Measurements from ENCODE around the gene GOLGA7B. TPM values are rescaled to one million over a fixed set of nuclear protein-coding genes. Genes with fewer than 3 reads are reported as not detected.

The GOLGA7B gene
- total RNA-seq, 2 experiments from 2014 or later, result 1.5 to 4.3 TPM

DNA sequence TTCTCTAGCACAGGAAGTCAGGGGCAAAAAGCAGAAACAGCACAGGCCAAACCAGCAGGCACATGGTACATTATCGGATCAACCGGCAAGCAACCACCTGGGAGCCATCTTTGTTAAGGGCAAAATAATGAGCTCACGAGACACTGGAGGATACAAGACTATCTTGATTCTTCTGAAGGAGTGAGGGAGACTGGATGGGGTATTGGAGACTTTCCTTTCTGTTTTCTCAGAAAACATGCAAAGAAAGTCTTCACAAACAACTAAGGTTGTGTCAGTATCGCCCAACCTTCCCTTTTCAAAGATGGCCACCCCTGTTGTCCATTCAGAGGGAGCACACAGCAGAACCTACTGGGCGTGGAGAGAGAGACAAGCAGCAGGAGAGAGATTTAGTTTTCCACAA, 29.6 kb downstream of the GOLGA7B start:
- CTCF ChIA-PET, result interaction anchor here (1.4 kb wide), 1 partner anchor 10 kb away, joined by 4 read pairs; no protein-coding TSS in a partner anchor
- H3K27ac Mint-ChIP-seq, result no peak overlapping the region
- DNase-seq (no peak), ATAC-seq (no peak)
- H3K9me3 Mint-ChIP-seq (ENCODE audit: low read depth), result no peaks in the 10 kb centered on the region
- H3K4me1 Mint-ChIP-seq, result no peaks in the 10 kb centered on the region
- H3K27me3 Mint-ChIP-seq, result peaks cover 3% of the 10 kb centered on the region
- no peaks in the 10 kb centered on the region for H3K36me3 Mint-ChIP-seq
- no peak overlapping the region for H3K4me3 Mint-ChIP-seq

DNA sequence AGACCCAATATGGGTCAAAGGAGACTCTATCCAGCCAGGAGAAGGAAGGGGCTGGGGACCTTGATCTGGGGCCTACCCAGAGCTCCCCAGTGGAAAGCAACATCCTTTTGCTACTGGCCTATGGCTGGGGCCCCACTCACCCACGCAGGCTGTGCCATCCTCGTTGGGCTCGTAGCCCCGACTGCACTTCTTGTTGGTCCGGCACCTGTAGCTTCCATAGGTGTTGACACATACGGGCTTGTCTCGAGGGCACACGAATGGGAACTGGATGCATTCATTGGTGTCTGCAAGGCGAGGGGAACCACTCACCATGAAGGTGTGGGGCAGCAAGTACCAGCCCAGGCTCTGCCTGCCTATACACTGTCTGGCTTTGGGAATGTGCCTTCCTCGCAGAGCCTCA, 30.5 kb downstream of the GOLGA7B start:
- Mint-ChIP-seq H3K9me3 (ENCODE audit: low read depth) (no peaks in the 10 kb centered on the region), H3K27ac (no peak overlapping the region), H3K27me3 (no peaks in the 10 kb centered on the region), H3K4me3 (no peak overlapping the region), H3K36me3 (no peaks in the 10 kb centered on the region), H3K4me1 (no peaks in the 10 kb centered on the region)
- DNase-seq (no peak), ATAC-seq (no peak)
- CTCF ChIA-PET, result interaction anchor here (1.4 kb wide), 2 partner anchors 11 to 88 kb away, joined by 4 read pairs; no protein-coding TSS in a partner anchor

GRCh38 chr10:97882142-97883091, 32.8 kb downstream of the GOLGA7B start:
- CTCF ChIA-PET, result interaction anchor here (0.8 kb wide), 1 partner anchor 90 kb away, joined by 3 read pairs; no protein-coding TSS in a partner anchor
- Mint-ChIP-seq H3K27ac (no peak overlapping the region), H3K36me3 (no peaks in the 10 kb centered on the region), H3K4me3 (no peak overlapping the region), H3K27me3 (no peaks in the 10 kb centered on the region), H3K9me3 (ENCODE audit: low read depth) (no peaks in the 10 kb centered on the region), H3K4me1 (no peaks in the 10 kb centered on the region)
- ATAC-seq, result no peak
- DNase-seq, result no peak

- ATAC-seq, result no peak
- H3K27ac Mint-ChIP-seq, result no peak overlapping the region
- no peaks in the 10 kb centered on the region for H3K27me3 Mint-ChIP-seq
- no peaks in the 10 kb centered on the region for H3K36me3 Mint-ChIP-seq
- H3K4me3 Mint-ChIP-seq, result no peak overlapping the region
- DNase-seq, result no peak
- CTCF ChIA-PET, result no interaction called here
- H3K4me1 Mint-ChIP-seq, result no peaks in the 10 kb centered on the region
- no peaks in the 10 kb centered on the region for H3K9me3 Mint-ChIP-seq (ENCODE audit: low read depth)
Observed at GRCh38 chr10:97883092-97883485, 33.4 kb downstream of the GOLGA7B start.

DNA sequence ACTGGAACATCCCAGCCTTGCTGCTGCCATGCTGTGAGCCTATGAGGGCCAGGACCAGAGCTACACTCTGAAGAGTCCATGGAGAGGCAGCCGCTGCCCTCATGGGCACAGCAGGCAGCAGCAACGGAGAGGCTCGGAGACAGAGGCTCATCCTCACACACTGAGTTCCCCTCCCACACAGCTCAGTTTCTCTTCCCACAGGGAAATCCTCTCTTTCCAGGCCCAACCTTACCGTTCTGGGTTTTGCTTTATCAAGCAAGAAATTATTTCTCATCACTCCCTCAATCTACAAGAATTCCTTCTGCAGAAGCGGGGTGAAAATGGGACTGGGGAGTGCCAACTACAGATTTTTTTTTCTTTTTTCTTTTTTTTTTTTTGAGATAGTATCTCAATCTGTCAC, 36.6 kb downstream of the GOLGA7B start:
- H3K27me3 Mint-ChIP-seq, result no peaks in the 10 kb centered on the region
- no peak overlapping the region for H3K4me3 Mint-ChIP-seq
- H3K36me3 Mint-ChIP-seq, result no peaks in the 10 kb centered on the region
- H3K4me1 Mint-ChIP-seq, result no peaks in the 10 kb centered on the region
- H3K27ac Mint-ChIP-seq, result no peak overlapping the region
- DNase-seq (no peak), ATAC-seq (no peak)
- no peaks in the 10 kb centered on the region for H3K9me3 Mint-ChIP-seq (ENCODE audit: low read depth)
- CTCF ChIA-PET, result interaction anchor here (0.8 to 1.5 kb wide), 2 partner anchors 28 to 155 kb away, joined by 4 read pairs; no protein-coding TSS in a partner anchor

DNA sequence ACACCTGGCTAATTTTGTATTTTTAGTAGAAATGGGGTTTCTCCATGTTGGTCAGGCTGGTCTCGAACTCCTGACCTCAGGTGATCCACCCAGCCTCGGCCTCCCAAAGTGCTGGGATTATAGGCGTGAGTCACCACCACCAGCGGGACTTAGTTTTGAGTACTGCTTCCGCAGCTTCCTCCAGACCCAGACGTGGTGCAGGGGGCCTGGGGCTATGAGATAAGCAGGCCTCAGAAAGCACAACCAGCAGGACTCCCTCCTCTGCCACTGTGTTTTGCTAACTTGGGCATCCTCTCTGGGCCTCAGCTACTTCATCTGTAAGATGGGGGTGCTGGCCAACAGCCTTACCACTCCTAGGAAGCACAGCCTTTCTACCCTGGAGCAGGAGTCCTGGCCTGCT, 37.8 kb downstream of the GOLGA7B start:
- Mint-ChIP-seq H3K27me3 (peaks cover under 1% of the 10 kb centered on the region), H3K4me1 (no peaks in the 10 kb centered on the region), H3K4me3 (no peak overlapping the region), H3K27ac (no peak overlapping the region), H3K36me3 (no peaks in the 10 kb centered on the region), H3K9me3 (ENCODE audit: low read depth) (no peaks in the 10 kb centered on the region)
- DNase-seq (no peak), ATAC-seq (no peak)
- CTCF ChIA-PET, result interaction anchor here (1.1 kb wide), 1 partner anchor 19 kb away, joined by 3 read pairs; no protein-coding TSS in a partner anchor

DNA sequence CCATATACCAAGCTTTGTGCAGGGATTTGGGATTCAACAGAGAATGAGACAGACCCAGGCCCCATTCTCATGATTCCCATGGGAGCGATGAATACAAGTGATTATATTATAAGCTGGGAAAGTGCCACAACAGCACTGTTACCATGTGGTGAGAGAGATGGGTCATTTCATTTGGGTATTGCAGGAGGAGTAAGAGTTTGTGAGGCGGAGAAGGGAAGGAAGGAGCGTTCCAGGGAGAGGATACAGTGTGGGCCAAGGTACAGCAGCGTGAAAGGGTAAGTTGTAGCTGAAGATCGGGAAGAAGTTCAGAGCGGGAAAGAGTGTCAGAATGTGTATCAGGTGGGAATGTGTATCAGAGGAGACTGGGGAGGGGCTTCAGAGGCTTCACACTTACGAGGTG, 38.5 kb downstream of the GOLGA7B start:
- H3K27me3 Mint-ChIP-seq, result peaks cover 6% of the 10 kb centered on the region
- H3K36me3 Mint-ChIP-seq, result no peaks in the 10 kb centered on the region
- CTCF ChIA-PET, result interaction anchor here (0.8 to 1.1 kb wide), 3 partner anchors 20 to 421 kb away, joined by 3 read pairs; no protein-coding TSS in a partner anchor
- DNase-seq, result no peak
- H3K4me3 Mint-ChIP-seq, result no peak overlapping the region
- no peaks in the 10 kb centered on the region for H3K4me1 Mint-ChIP-seq
- H3K9me3 Mint-ChIP-seq (ENCODE audit: low read depth), result no peaks in the 10 kb centered on the region
- no peak for ATAC-seq
- H3K27ac Mint-ChIP-seq, result no peak overlapping the region

- Mint-ChIP-seq H3K27ac (no peak overlapping the region), H3K9me3 (ENCODE audit: low read depth) (no peaks in the 10 kb centered on the region), H3K27me3 (peaks cover 10% of the 10 kb centered on the region), H3K4me3 (no peak overlapping the region), H3K36me3 (no peaks in the 10 kb centered on the region), H3K4me1 (no peaks in the 10 kb centered on the region)
- CTCF ChIA-PET, result interaction anchor here (0.8 to 1.3 kb wide), 3 partner anchors 20 to 421 kb away, joined by 3 read pairs; no protein-coding TSS in a partner anchor
- no peak for ATAC-seq
- DNase-seq, result no peak
Observed at GRCh38 chr10:97888641-97889262, 39.1 kb downstream of the GOLGA7B start.

DNA sequence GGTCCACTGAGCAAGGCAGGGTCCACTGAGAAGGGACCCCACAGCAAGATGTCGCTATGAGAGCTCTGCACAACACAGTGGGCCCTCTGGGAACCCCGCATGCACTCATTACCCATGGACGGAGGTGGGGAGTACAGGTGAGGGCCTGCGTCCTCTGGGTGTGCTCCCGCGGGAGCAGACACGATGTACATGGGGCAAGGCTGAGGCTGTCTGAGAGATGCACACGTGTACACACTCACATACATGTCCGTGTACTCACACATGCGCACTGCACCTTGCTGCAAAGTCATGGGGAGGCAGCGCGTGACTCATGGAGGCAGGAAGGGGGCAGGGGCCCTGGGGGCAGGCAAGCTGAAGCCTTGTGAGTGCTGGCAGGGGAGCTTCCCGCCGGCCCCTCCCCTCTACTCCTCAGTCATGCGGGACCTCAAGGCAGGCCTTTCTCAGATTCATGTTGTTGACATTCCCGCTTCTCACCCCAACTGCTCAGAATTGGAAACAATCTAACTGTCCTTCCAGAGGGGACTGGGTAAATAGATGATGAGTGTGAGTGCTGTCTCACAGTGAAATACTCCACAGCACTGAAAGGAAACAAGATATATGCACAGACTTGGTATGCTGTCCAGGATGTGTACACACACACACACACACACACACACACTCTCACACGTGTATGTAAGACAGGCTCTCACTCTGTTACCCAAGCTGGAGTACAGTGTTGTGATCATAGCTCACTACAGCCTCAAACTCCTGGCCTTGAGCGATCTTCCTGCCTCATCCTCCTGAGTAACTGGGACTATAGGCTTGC, 40.0 kb downstream of the GOLGA7B start:
- CTCF ChIA-PET, result interaction anchor here (1.3 kb wide), 1 partner anchor 21 kb away, joined by 3 read pairs; no protein-coding TSS in a partner anchor

GRCh38 chr10:97891497-97892167, 42.0 kb downstream of the GOLGA7B start:
- no peaks in the 10 kb centered on the region for H3K9me3 Mint-ChIP-seq (ENCODE audit: low read depth)
- CTCF ChIA-PET, result no interaction called here
- ATAC-seq (no peak), DNase-seq (no peak)
- H3K27ac Mint-ChIP-seq, result no peak overlapping the region
- H3K36me3 Mint-ChIP-seq, result no peaks in the 10 kb centered on the region
- peaks cover 13% of the 10 kb centered on the region for H3K27me3 Mint-ChIP-seq
- no peak overlapping the region for H3K4me3 Mint-ChIP-seq
- H3K4me1 Mint-ChIP-seq, result no peaks in the 10 kb centered on the region

More for the DNA sequence above, 40.0 kb downstream of the GOLGA7B start:
- Mint-ChIP-seq H3K27me3 (peaks cover 13% of the 10 kb centered on the region), H3K4me1 (no peaks in the 10 kb centered on the region), H3K36me3 (no peaks in the 10 kb centered on the region), H3K9me3 (ENCODE audit: low read depth) (no peaks in the 10 kb centered on the region), H3K4me3 (no peak overlapping the region), H3K27ac (no peak overlapping the region)
- ATAC-seq (no peak), DNase-seq (no peak)

DNA sequence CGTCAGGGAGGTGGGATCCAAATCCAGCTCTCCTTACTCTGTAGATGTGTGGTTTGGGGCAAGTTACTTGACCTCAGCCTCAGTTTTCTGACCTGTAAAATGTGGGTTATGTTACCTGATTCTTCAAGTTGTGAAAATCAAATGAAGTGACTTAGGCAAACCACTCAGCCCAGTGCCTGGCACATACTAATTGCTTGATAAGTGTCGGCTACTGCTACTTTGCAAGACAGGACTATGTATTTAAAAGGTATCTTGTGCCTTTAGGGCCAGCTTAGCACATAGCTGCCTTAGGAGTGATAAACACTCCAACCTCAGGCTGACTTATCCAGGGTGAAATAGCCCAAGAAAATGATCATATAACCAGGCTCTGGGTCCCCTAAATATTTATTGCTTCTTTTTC, 42.9 kb downstream of the GOLGA7B start:
- ATAC-seq (no peak), DNase-seq (no peak)
- Mint-ChIP-seq H3K27me3 (peaks cover 13% of the 10 kb centered on the region), H3K4me1 (no peaks in the 10 kb centered on the region), H3K27ac (no peak overlapping the region), H3K4me3 (no peak overlapping the region), H3K9me3 (ENCODE audit: low read depth) (no peaks in the 10 kb centered on the region), H3K36me3 (no peaks in the 10 kb centered on the region)
- CTCF ChIA-PET, result no interaction called here

DNA sequence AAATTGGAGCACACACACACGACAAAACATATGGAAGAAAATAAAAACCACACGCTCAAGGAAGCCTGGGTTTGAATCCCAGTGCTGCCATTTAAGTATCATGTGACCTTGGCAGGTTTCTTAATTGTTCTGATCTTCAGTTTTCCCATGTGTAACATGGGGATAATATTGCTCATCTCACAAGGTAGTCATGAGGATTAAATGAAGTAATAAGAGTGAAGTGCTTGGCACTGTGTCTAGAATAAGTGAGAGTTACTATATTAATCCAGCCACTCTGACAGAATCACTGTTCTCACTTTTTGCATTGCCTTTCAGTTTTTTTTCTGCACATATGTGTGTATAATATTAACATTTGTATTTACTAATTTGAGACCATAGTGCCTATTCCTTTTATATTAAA, 43.3 kb downstream of the GOLGA7B start:
- CTCF ChIA-PET, result interaction anchor here (1.0 kb wide), 1 partner anchor 149 kb away, joined by 3 read pairs; no protein-coding TSS in a partner anchor
- Mint-ChIP-seq H3K27me3 (peaks cover 13% of the 10 kb centered on the region), H3K9me3 (ENCODE audit: low read depth) (no peaks in the 10 kb centered on the region), H3K36me3 (no peaks in the 10 kb centered on the region), H3K4me1 (no peaks in the 10 kb centered on the region), H3K4me3 (no peak overlapping the region), H3K27ac (no peak overlapping the region)
- ATAC-seq, result no peak
- DNase-seq, result no peak
